DMS153 treated with DMSO at 0.1 percent for 48 hours (cell line): Measurements from ENCODE around the gene FXYD3.
A peak's percentile ranks its signal among the peaks of the same experiment; 100 is the strongest.

Experiments used
- DNase-seq: peaks from one replicate; lab custom pipeline; 2025; ENCODE audit not compliant: unreplicated experiment; lab: John Stamatoyannopoulos, UW

Gene FXYD3, protein sequence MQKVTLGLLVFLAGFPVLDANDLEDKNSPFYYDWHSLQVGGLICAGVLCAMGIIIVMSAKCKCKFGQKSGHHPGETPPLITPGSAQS

DNA sequence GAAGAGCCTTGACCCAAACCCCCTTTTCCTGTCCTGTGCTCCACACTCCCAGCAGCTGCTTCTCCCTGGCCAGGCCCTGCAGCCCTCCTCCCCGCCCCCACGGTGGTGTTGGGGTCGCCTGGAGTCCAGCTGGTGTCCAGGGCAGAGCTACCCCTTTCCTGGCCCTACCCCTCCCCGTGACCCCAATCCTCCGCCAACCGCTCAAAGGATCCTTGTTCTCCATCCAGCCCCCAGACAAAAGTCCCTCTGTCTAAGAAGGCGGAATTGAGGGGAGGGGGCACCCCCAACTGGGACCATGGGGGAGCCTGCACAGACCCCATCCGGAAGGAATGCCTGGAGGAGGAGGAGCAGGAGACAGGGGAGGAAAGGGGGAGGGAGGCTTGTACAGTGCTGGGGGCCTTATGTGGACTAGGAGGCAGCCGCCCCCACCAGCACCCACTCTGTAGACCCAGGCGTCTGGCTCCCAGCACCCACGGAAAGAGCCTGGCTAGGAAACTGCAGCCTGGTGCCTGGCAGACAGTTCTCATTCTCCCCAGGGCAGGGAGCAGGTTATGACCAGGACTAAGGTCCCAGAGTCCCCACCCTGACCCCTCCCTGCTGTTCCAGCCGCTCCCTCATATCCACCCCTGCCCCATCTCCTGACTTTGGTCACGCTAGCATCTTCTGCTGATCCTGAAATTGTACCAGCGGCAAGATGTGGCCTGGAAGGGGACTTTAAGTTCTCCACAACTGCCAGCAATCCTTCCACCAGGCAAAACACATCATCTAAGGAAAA, at the start of gene FXYD3:
Gene FXYD3 (plus strand): TSS at position 647 of the 775 bp plus-strand sequence. CDS start 3,554 bp downstream, outside the sequence.
- DNase-seq = no peak

DNA sequence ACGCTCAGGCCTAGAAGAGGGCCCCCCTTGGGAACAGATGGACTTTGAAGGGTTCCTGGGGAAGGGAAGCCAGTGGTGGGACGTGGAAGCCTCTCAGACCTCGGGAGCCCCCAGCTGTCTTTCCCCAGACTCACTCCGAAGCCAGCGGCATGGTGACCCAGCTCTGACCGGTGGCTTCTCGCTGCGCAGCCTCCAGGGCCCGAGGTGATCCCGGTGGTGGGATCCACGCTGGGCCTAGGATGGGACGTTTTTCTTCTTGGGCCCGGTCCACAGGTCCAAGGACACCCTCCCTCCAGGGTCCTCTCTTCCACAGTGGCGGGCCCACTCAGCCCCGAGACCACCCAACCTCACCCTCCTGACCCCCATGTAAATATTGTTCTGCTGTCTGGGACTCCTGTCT, 49.5 kb upstream of the FXYD3 start:
- no peak for DNase-seq

DNA sequence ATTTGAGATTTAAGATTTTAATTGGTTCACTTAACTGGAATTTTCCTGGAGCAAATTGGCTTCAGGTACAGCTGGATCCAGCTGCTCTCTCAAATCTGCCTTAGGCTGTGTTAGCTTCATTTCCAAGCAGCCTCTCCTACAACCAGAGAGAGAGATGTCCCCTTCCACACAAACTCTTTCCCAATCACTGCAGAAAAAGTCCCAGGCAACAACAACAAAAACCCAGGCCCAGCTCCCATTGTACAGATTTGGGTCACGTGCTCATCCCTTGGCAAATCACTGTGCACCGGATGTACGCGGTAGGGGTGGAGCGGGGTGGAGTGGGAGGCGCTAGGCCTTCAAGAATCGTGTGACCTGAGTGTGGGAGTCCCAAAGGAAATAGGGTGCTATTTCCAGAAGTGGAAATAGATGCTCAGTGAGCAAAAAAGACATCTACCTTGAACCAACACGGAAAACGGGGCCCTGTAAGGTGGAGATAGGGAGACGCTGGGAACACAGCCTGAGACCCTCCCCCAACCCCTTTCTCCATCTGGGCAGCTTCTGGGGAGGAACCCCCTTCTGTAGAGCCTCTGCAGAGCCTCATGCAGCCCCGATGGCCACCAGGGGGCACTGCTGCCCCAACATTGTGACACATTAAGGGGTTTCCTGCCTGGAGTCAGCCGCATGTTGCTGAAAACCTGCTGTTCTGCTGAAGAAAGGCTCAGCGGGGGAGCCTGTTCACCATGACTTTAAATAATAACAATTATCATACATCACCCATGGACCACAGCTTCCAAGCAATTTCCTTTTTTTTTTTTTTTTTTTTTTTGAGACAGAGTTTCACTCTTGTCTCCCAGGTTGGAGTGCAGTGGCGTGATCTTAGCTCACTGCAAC, 48.7 kb upstream of the FXYD3 start:
- peak; percentile 55 for DNase-seq

DNA sequence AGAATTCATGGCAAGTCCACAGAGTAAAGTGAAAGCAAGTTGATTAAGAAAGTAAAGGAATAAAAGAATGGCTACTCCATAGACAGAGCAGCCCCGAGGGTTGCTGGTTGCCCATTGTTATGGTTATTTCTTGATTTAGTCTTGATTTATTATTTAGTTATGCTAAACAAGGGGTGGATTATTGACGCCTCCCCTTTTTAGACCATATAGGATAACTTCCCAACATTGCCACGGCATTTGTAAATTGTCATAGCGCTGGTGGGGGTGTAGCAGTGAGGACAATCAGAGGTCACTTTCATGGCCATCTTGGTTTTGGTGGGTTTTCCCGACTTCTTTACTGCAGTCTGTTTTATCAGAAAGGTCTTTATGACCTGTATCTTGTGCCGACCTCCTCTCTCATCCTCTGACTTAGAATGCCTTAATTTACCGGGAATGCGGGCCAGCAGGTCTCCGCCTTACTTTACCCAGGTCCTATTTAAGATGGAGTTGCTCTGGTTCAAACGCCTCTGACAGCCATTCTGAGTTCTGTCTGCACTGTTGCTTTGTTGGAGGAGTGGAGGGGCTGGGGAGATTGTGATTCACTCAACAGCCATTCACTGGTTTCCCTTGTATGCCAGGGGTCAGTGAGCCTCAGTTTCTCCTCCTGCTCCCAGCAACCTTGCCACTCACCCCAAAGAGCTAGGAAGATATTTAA, 46.5 kb upstream of the FXYD3 start:
- no peak for DNase-seq

DNA sequence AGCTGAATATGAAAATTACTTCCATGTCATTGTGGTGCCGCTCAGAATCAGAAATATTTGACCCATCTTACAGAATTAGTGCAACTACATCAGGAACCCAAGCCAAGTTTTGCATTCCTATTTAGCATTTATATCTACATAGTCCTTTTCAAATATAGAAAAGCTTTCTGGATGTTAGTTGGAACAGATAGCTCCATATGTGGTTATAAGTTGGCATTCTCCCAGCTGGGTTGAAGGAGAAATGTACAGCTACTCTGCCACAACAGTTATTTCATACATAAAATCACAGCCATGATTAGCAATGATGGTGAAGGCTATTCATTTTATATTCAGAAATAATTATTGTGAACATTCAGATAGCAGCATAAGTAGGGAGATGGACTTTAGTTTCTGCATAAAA, 45.9 kb upstream of the FXYD3 start:
- no peak for DNase-seq

DNA sequence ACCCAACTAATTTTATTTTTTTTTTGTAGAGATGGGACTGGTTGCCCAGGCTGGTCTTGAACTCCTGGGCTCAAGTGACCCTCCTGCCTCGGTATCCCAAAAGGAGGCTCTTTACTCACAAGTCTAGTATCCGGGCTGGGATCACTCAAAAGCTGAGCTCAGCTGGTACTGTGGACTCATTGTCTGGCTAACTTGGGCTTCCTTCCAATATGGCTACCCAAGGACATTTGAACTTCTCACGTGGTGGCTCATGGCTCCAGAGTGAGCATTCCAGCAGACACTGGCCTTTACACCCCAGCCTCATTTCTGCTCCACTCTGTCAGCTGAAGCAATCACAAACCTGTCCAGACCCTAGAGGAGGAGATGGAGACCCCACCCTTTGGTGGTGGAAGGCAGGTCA, 45.2 kb upstream of the FXYD3 start:
- no peak for DNase-seq

DNA sequence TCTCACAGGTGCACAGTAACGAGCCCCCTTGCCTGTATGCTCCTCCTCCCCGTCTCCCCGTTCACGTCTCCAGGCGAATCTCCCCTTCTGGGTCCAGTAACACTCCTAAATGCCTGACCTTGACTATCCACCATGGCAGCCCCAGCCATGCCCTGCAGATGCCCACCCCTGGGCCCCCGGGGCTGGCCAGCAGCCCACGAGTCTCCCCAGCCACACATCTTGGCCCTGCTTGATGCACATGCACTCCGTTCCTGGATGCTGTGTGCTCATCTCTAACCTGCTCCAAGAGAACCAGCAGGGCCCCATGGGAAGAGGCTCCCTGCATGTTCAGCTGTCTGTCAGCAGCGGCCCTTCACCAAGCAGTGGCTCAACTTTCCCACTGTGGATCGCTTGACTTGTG, 42.1 kb upstream of the FXYD3 start:
- DNase-seq = no peak

DNA sequence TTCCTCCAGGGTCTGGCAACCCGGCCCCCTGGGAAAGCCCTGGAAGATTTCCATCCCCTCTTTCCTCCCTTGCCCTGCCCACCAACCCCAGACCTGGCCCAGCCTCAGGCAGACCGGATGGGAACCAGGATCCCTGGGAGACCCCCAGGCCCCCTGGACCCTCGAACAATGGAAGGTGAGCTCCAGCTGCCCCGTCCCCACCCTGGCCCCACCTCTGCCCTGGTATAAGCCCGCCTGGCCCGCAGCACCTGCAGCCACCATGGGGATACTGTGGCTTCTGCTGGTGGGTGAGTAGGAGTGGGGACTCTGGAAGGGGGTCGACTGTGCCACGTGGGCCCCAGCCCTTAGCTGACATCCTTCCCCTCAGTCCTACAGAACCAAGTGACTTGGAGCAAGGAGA, 41.7 kb upstream of the FXYD3 start:
- no peak for DNase-seq

DNA sequence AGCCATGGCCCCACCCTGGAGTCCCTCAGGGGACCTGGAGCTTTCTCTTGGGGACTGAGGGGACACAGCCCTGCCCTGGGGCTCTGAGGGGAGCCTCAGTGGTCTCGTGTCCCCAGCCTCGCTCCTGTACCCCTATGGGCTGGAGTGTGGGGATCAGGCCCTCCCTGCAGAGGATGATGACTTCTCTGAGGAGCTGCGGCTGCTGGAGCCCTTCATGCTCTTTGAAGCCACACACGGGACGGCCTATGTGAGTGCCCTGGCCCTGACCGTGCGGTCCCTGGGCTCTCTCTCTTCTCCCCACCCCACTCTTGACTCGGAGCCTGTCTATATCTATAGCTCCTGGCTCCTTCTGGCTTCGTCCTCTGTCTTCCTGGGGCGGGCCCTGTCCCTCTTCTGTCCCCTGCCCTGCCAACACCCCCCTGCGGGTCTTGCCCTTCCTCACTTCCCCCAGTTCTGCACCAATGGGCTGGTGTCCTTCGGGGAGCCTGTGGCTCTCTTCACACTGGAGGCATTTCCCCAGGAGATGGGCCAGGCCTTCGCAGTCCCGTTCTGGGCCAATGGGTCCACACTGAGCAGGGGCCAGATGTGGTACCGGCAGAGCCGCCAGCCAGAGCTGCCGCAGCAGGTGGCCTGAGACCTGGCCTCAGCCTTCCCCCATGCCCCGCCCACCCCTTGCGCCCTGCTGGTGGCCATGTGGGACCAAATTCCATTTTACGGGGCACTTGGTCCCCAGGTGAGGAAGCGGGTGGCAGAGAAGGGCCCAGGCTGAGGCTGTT, 41.0 kb upstream of the FXYD3 start:
- no peak for DNase-seq

DNA sequence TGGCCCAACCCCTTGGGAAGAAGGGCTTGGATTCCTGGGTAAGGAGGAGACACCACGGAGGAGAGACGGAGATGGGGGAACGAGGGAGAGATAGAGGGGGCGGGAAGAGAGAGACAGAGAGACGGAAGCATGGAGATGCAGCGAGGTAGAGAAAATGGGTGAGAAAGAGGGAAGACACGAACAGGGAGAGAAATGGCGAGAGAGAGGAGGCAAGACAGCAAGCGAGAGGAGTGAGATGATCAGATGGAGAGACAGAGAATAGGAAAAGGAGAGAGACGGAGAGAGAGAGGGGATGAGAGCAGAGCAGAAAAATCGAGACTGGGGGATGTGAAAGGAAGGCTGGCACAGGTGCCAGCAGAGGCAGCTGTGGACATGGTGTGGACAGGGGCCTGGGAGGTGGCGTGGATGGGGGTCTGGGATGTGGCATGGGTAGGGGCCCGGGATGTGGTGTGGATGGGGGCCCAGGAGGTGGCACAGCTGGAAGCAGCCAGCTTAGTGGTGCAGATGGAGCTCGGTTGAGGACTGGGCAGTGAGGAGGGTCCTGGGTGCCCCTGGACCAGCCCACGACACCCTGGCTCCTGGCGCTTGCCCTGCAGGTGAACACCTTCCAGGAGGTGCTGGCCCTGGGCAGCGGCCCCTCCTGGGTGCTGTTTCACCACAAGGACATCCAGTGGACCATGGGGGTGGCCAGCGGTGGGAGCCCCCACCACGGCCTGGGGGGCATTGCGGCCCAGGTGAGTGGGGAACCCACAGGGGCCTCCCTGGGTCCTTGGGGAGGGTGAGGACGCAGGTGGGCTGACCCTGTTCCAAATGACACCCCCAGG, 40.2 kb upstream of the FXYD3 start:
- no peak for DNase-seq

DNA sequence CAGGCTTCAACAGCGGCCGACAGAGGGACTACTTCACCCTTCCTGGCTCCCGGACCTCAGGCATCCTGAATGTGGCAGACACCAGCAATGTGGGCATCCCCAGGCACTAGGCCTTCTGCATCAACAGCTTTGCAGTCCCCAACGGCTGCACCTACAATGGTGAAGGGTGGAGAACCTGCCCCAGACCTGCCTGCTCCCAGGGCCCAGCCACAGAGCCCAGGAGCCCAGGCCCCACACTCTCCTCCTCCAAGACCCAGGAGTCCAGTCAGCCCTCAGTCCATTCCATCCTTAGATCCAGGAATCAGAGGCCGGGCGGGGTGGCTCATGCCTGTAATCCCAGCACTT, 39.6 kb upstream of the FXYD3 start:
- DNase-seq = no peak

DNA sequence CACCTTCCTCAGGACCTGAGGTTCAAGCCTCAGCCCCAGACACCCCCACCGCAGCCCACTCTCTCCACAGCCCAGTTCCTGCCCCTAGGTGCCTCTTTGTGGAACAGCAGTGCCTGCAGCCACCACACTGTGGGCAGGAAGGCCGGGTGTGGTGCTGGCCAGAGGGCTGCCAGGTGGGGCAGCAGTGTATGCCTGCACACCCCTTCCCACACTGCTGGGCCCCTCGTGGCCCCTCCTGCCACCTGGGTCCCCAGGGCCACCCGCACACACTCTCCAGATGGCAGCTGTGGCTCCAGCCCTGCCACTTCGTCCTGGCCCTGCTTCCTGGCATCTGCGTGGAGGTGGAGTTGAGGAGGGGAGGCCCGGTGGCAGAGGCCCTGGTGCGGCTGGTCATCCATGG, 39.0 kb upstream of the FXYD3 start:
- no peak for DNase-seq

DNA sequence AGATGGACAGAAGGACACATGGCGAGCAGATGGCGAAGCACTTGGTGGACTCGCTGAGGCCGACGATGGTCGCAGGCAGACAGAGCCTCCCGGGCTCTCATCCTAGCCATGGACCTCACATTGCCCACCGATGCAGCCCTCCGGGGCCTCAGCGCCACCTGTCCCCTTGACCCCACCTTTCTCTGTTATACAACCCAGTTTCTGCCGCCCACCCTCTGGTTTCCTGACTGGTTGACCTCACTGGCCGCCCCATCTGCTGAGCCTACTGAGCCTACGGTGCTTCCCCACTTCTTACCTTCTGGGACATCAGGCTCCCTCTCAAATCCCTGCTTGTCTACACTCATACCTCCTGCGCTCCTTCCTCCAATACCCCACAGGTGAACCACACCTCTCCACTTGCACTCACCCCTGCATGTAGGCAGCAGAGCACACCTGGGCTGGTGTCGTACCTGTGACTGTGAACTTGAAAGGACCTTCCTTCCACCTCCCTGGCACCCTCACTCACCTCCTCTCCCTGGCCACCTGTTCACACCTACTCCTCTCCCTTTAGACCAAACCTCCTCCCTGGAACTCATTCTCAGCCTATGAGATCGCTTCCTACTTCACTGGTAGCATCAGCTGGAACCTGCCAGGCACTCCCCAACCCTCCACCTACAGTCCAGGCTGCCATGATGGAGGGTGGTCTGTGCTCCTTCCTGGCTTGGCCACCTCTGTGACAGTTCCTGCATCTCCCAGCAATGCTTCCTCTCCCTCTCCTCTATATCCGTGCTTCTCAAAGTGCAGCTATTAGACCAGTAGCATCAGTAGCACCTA, 38.0 kb upstream of the FXYD3 start:
- DNase-seq = no peak

DNA sequence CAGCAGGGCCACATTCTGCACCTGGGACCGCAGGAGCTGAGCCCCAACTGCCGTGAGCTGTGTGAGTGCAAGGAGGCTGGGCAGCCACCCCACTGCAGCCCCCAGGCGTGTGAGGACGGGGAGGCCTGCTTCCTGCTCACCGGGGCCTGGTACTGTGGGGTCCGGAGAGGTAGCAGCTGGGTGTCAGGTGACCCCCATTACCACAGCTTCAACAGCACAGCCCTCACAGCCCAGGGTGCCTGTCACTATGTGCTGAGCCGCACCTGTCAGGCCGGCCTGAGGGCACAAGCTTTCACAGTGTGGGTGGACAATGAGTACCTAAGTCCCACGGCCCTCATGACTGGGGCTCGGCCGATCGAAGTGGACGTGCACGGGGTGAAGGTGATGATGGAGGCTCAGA, 35.8 kb upstream of the FXYD3 start:
- DNase-seq = no peak

DNA sequence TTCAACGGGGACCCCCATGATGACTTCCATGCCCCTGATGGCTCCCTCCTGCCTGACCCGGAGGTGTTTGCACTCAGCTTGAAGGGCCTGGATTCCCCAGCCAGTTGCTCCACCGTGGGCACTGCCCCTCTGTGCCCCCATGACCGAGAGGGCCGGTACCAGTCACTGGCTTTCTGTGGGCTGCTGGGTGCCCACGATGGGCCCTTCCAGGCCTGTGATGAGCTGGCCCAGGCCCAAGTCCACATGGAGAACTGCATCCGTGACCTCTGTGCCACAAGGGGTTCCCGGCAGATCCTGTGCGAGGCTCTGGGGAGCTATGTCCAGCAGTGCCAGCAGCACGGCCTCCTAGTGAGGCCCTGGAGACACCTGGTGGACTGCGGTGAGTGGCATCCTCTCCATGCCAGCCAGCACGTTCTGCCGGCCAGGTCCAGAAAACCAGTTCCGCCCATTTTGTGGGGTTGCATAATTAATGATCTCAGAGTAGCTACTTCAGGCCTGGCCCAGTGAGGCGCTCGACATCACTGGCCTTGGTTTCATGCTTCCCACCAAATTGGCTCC, 34.9 kb upstream of the FXYD3 start:
- DNase-seq = no peak

DNA sequence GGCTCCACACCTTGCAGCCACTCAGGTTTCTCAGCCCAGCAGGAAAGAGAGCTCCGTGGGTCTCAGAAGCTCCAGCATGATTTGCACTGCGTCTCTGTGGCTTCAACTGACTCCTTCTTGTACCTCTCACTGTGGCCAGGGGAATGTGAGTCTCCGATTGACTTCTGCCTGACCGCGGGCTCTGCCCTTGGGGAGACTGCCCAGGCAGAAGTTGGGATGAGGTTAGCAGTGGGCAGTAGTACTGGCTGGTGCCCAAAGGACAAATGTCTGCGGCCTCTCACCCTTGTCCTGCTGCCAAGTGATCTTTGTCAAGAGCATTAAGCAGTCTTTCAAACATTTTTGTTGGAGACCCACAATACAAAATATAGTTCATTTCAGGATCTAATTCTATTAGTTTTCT, 34.4 kb upstream of the FXYD3 start:
- DNase-seq = no peak

DNA sequence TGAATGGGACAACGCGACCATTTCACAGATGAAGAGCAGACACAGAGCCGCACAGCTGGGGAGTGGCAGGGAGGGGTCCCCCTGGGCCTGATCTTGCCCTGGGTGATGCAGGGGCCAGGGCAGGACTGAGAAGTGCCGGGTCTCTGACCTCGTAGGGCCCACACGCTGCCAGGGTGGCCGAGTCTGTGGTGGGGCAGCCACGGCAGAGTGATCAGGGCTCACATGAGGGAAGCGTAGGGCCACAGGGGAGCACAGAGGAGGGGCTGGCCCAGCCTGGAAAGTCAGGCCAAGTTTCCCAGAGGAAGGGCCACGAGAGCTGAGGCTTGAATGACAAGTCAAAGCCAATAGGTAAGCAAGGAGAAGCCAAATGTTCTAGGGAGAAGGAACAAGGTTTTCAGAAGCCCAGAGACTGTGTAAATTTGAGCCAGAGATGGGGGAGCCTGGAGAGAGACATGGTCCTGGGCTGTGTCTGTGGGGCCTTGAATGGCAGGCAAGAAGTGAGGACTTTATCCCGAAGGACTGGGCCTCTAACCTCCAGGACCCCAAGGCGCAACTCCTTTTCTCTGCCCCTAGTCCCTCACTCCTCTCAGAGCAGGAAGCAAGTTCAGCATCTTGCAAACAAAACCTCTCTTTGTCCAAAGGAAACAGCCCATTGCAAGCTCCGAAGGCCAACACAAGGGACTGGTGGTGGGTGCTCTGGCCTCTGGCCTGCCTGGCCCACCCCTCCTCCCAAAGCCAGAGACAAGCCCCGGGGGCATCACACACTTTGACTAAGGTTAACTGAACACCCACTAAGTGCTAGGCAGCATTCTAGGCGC, 31.7 kb upstream of the FXYD3 start:
- DNase-seq = no peak

DNA sequence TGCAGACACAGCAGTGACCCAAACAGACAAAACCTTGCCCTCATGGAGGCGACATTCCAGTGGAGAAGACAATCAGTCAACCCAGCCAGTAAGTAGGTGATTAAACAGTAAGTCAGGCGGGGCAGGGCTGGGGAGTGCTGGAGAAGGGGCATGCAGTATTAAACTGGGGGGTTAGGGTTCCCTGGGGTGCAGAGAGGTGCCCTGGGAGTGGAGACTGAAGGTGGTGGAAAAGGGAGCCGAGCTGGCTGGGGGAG, 31.2 kb upstream of the FXYD3 start:
- DNase-seq = no peak
